ENCODE measurements around the gene TPX2.

- TF ChIP-seq, protein P1, sequence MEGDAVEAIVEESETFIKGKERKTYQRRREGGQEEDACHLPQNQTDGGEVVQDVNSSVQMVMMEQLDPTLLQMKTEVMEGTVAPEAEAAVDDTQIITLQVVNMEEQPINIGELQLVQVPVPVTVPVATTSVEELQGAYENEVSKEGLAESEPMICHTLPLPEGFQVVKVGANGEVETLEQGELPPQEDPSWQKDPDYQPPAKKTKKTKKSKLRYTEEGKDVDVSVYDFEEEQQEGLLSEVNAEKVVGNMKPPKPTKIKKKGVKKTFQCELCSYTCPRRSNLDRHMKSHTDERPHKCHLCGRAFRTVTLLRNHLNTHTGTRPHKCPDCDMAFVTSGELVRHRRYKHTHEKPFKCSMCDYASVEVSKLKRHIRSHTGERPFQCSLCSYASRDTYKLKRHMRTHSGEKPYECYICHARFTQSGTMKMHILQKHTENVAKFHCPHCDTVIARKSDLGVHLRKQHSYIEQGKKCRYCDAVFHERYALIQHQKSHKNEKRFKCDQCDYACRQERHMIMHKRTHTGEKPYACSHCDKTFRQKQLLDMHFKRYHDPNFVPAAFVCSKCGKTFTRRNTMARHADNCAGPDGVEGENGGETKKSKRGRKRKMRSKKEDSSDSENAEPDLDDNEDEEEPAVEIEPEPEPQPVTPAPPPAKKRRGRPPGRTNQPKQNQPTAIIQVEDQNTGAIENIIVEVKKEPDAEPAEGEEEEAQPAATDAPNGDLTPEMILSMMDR (IDR thresholded peaks at IDR 0.05; ENCODE audit: low read depth, low read length) = no peak
- no peak for TF ChIP-seq POLR2A (IDR thresholded peaks at IDR 0.05; ENCODE audit: extremely low read depth, insufficient read length)
Observed at GRCh38 chr20:31701591-31701990, 37.5 kb upstream of the TPX2 start.
